Kidney (tissue), 14 donors: Measurements from ENCODE around the gene TIPARP. TPM values are rescaled to one million over a fixed set of nuclear protein-coding genes. Genes with fewer than 3 reads are reported as not detected.

Source experiments
- DNase-seq, 5 donors: peaks; one replicate each; pipeline ENCODE4 v3.0.0-alpha.2; 2013 to 2020
- FAIRE-seq: peaks from 2 replicates; lab custom pipeline; 2012; peaks lifted over from hg19 to GRCh38; lab: Jason Lieb, UNC
- H3K27ac ChIP-seq, 2 donors: one replicate each; pipeline ENCODE4 v1.7.0; 2013; ENCODE audit warnings: low read depth in 2 of 2, low read length in 2 of 2, inconsistent platforms in 1 of 2
- H3K27me3 ChIP-seq: one replicate; pipeline ENCODE4 v1.7.1; 2013; ENCODE audit warnings: low read length, inconsistent platforms; ENCODE audit not compliant: control insufficient read depth, insufficient read depth
- H3K36me3 ChIP-seq, 3 donors: one replicate each; pipeline versions ENCODE4 v1.7.0 to v1.7.1; 2013; ENCODE audit warnings: low read length in 3 of 3, control low read depth in 1 of 3, inconsistent platforms in 1 of 3; ENCODE audit not compliant: insufficient read depth in 3 of 3, control insufficient read depth in 2 of 3
- H3K4me1 ChIP-seq, 3 donors: one replicate each; pipeline versions ENCODE4 v1.7.0 to v1.7.1; 2013; ENCODE audit warnings: low read length in 3 of 3, inconsistent platforms in 1 of 3, low read depth in 1 of 3; ENCODE audit not compliant: control insufficient read depth in 2 of 3, insufficient read depth in 2 of 3
- H3K4me3 ChIP-seq, 3 donors: one replicate each; pipeline versions ENCODE4 v1.7.0 to v1.8.1; 2013; ENCODE audit warnings: low read length in 3 of 3, control low read depth in 1 of 3, inconsistent platforms in 1 of 3
- H3K9ac ChIP-seq, 3 donors: one replicate each; pipeline versions ENCODE4 v1.7.0 to v1.7.1; 2013; ENCODE audit warnings: low read length in 3 of 3, control low read depth in 1 of 3, inconsistent platforms in 1 of 3
- H3K9me3 ChIP-seq, 3 donors: one replicate each; pipeline versions ENCODE4 v1.7.0 to v1.7.1; 2013; ENCODE audit warnings: low read length in 3 of 3, control low read depth in 1 of 3, inconsistent platforms in 1 of 3; ENCODE audit not compliant: control insufficient read depth in 2 of 3, insufficient read depth in 1 of 3
- CTCF ChIP-seq: IDR thresholded peaks from 3 replicates; pipeline ENCODE4 v1.5.1; 2012; ENCODE audit warnings: mild to moderate bottlenecking, moderate library complexity, borderline replicate concordance; ENCODE audit not compliant: insufficient read depth; ENCODE audit errors: extremely low read depth
- intact Hi-C: fragments of 100-400 bp; cut with DNase I; formaldehyde crosslinking; loops from one replicate; pipeline ENCODE4 v1.11.1; 2022
- polyA plus RNA-seq: library from polyadenylated mRNA; stranded (reverse); fragments of 350-450 nt; fragmentation: Illumina TruSeq; extraction: RNeasy Lipid Tissue Mini Kit (QIAGEN cat#74804); gene quantifications from one replicate; pipeline ENCODE4 v1.2.3, GENCODE V29; 2014; ENCODE audit warnings: low read depth, low replicate concordance; ENCODE audit not compliant: insufficient read depth
- total RNA-seq: library from RNA; stranded (reverse); fragmentation: NEBNext Ultra II Directional; extraction: Animal tissue kit (Norgen Biotek cat#: 25700); gene quantifications from one replicate; pipeline ENCODE4 v1.2.1, GENCODE V29; 2021
- donor health status: control.
- donor health status: control.
- donor health status: control.
- donor health status: control.
- donor health status: control.
- donor health status: DM: yes; HTN: yes; CAD: no.
- donor health status: Normal renal cell carcinoma (clear cell type).

Gene TIPARP
- total and polyA plus RNA-seq, 2 donors from 2014 or later, result 9.5 to 21.8 TPM

DNA sequence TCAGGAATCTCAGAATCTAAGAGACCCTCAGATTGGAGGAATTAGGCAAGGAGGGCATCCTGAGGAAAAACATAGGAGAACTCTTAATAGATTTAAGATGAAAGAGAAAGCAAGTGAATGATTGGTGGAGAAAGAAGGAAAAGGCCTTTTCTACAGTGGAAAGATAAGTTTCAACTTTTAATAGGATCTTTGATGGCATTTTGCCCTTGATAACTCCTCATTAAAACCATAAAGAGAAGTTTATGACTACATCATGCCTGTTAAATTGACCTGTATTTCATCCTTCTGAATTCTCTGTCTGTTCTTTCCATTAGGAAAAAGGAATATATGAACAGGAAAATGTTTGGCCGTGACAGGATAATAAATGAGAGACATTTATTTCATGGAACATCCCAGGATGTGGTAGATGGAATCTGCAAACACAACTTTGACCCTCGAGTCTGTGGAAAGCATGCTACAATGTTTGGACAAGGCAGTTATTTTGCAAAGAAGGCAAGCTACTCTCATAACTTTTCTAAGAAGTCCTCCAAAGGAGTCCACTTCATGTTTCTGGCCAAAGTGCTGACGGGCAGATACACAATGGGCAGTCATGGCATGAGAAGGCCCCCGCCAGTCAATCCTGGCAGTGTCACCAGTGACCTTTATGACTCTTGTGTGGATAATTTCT is 30.1 kb downstream of the TIPARP start:
- intact Hi-C loops, result no loop called here
- Histone ChIP-seq H3K4me1 (no peaks in the 10 kb centered on the region), H3K9ac (no peak overlapping the region), H3K27me3 (no peaks in the 10 kb centered on the region), H3K4me3 (no peak overlapping the region), H3K9me3 (no peaks in the 10 kb centered on the region), H3K27ac (no peak overlapping the region), H3K36me3 (peaks cover 0 to 13% (median 7%) of the 10 kb centered on the region in 3 donors)
- DNase-seq (no peak), FAIRE-seq (no peak)
- no peak for TF ChIP-seq CTCF

GRCh38 chr3:156705761-156706616 is 31.6 kb downstream of the TIPARP start:
- no peak overlapping the region for H3K27ac ChIP-seq
- no peaks in the 10 kb centered on the region for H3K9me3 ChIP-seq
- no peaks in the 10 kb centered on the region for H3K4me1 ChIP-seq
- H3K27me3 ChIP-seq, result no peaks in the 10 kb centered on the region
- peak overlapping the region in 1 of 3 donors; percentile 7 for H3K4me3 ChIP-seq
- intact Hi-C loops, result no loop called here
- peaks cover 0 to 13% (median 10%) of the 10 kb centered on the region in 3 donors for H3K36me3 ChIP-seq
- DNase-seq (no peak), FAIRE-seq (no peak)
- no peak overlapping the region for H3K9ac ChIP-seq
- TF ChIP-seq CTCF, result no peak

DNA sequence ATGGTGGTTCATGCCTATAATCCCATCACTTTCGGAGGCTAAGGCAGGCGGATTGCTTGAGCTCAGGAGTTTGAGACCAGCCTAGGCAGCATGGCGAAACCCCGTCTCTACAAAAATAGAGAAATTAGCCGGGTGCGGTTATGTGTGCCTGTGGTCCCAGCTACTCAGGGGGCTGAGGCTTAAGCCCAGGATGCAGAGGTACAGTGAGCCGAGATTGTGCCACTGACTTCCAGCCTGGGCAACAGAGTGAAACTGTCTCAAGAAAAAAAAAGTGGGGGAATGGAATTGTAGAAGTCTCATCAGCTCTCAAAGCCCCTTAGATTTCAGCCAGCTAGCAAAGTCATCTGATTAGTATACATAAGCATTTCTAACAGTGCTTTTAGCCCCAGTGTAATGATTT is 33.2 kb downstream of the TIPARP start:
- H3K27ac ChIP-seq, result no peak overlapping the region
- TF ChIP-seq CTCF, result no peak
- FAIRE-seq (no peak), DNase-seq (no peak)
- H3K4me3 ChIP-seq, result no peak overlapping the region
- H3K9ac ChIP-seq, result no peak overlapping the region
- intact Hi-C loops, result no loop called here
- no peaks in the 10 kb centered on the region for H3K27me3 ChIP-seq
- peaks cover 0 to 13% (median 6%) of the 10 kb centered on the region in 3 donors for H3K36me3 ChIP-seq
- no peaks in the 10 kb centered on the region for H3K4me1 ChIP-seq
- H3K9me3 ChIP-seq, result no peaks in the 10 kb centered on the region
